Raji (cell line): ENCODE measurements around the gene PXDN.

ENCODE experiments used
- POLR2A ChIP-seq: IDR thresholded peaks from 2 replicates; pipeline ENCODE4 v1.6.1; 2011; ENCODE audit warnings: low read depth, low read length, control low read depth; ENCODE audit not compliant: insufficient read depth

Gene PXDN

DNA sequence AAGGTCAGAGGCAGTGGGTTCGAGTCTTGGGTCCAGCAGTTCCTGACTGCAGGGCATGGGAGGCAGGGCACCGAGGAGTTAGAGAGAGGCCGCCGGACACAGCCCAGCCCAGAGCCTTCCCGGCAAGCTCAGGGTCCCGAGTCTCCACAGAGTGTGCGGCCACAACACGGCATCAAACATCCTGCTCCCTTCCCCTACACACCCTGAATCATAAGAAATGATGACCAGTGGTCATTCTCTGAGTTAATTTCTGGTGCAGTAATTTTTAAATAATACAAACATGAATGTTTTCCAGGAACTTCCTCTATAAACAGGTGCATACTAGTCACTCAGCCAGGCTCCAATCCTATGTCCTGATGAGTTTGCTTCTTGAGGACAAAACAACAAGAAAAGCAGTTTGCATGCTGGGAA, 118.0 kb downstream of the PXDN start:
- TF ChIP-seq POLR2A: no peak

DNA sequence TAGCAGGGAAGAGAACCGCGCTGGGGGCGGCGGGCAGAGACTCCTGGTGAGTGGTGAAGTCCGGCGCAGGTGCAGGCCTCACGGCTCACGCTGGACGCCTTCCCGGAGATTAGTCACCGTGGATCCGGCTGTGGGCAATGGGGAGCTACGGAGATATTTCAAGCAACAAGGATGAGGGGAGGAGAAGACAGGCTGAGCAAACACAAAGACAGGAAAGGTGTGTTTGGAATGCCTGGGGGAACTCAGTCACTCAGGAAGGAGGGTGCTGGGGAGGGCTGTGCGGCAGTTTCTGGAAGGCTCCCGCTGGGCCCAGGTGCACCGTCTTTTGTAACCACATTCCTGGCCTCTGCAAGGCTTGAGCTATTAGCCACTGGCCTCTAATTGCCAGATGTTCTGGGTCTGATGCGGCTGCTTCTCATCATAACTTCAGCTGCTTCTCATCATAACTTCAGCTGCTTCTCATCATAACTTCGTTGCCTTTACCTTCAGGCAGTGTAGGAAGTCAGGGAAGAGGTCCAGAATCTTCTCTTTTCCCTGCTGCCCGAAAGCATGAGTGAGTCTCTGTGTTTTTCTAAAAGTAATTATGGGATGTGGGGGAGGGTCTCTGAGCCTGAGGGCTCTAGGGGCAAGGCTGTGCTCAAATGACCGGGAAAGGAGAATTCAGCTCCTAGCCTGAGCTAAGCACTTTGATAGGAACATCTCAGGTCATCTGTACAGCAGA, 118.9 kb downstream of the PXDN start:
- TF ChIP-seq POLR2A: no peak

DNA sequence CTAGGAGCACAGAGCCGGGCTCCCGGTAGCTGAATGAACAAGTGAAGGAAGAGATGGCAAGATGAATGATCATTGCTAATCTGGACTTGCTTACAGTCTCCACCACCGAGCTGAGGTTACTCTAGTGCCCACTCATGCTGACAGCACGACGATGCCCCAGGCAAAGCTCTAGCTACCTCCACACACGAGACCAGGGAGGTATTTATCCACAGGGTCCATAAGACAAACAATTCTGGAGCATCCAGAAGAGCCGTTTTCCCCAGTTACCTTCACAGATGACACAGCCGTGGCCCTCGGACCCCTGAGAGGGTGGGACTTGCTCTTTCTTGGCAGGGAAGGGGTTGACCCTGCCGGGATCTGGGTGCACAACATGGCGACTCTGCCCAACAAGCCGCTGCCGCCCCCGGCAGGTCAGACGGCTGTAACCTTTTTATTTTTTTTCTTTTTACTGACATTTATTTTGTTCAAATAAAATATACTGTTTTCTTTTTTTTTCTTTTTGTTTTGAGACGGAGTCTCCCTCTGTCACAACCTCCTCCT, 120.3 kb downstream of the PXDN start:
- TF ChIP-seq POLR2A: no peak

DNA sequence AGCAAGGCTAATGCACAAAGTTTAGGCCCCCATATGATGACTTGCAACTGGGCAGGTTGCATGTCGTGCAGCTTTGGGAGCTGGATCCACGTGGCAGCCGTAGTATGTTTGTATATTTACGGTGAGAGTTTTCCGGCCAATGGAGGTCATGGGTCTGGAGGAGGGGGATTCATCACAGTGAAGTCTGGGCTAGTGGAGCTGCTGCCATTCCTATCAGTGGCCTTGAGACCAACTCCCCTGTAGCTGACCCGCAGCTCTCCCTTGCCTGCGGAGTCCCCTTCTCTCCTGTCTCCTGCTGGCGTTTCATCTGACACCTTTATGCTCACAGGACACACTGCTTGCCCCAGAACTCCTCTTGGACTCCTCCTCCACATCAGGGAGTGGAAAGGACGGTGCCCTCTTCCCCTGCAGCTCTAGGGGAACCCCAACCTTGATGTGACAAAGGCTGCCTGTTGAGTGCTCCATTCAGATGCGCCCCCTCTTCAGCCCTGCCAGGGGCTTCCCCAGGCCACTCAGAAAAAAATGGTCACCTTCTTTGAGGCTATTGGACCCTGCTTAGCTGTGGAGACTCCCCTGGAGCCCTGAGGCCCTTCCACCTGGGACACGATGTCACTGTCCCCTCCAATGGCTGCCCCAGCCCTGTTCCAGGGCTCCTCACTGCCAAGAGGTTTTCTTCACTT, 121.7 kb downstream of the PXDN start:
- TF ChIP-seq POLR2A: no peak

DNA sequence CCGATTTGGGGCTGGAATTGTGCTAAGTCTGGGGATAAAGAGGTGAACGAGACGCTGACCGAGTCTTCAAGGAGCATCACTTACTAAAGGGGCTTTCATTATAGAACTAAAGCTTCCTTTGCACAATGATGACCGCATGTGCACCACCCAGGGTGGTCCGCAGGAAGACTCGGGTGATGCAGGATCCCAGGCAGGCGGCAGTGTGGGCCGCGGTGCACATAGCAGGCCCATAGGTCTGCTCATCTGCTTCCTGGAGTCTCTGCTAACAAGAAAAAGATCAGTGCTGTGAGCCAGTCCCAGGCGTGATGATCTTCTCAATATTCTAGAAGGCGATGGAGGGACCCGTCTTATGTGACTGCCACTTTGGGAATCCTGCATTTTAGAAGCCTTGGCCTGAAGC, 122.8 kb downstream of the PXDN start:
- no peak for TF ChIP-seq POLR2A

DNA sequence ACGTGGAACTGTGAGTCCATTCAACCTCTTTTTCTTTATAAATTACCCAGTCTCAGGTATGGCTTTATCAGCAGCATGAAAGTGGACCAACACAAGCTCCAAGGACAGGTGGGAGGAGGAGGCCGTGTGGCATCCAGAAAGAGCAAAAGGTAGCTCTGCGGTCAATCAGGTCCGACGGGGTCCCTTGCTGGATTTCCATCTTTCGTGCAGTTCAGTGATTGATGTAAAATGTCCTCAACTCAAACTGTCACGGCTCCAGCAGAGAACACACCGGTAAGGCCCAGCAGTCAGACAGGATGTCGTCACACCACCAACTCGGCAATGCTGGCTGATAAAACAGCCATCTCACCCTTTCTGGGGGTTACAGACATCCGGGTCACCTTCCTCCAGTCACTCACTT, 123.3 kb downstream of the PXDN start:
- no peak for TF ChIP-seq POLR2A

DNA sequence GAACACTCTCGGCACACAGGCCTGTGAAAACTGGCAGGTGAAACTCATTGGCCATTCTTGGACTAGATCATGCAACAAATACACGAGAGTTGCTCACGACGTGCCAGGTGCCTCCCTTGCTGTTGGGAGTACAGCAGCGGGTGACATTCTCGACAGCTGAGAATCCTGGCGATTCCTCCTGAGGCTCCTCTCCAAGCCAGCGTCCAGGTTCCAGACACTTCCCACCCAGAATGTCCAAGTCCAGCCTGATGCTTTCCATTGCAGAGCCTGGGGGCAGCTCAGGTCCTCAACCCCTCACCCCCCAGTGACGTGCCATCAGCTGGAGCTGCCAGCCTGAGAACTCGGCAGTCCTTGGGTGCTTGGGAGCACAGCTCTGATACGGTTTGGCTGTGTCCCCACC, 124.2 kb downstream of the PXDN start:
- TF ChIP-seq POLR2A: no peak

DNA sequence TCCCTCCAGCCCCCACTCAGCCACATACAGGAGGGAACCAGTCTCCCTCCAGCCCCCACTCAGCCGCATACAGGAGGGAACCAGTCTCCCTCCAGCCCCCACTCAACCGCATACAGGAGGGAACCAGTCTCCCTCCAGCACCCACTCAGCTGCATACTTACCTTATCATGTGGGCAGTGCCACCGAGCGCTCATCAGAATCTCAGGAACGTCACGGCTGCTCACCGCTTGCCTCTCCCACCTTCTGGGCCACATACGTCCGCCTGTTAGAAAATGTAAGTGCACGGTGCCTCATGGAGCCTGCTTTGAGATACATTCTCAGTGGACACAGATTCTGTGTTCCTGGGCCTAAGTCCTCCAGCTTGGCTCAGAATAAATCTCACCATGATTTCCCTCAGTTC, 124.8 kb downstream of the PXDN start:
- TF ChIP-seq POLR2A: no peak

DNA sequence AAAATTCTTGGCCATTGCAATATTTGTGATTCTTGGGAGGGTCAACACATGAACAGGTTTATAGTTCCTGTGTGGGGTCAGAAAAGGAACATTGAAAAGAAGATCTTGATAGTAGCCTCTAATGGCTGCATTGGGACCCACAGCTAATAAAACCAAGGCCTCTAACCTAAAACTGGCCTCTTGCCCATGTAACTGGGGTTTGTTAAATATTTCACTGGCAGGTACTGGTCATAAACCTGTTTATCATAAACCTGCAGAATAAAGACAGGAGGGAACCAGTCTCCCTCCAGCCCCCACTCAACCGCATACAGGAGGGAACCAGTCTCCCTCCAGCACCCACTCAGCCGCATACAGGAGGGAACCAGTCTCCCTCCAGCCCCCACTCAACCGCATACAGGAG, 125.3 kb downstream of the PXDN start:
- TF ChIP-seq POLR2A: no peak

DNA sequence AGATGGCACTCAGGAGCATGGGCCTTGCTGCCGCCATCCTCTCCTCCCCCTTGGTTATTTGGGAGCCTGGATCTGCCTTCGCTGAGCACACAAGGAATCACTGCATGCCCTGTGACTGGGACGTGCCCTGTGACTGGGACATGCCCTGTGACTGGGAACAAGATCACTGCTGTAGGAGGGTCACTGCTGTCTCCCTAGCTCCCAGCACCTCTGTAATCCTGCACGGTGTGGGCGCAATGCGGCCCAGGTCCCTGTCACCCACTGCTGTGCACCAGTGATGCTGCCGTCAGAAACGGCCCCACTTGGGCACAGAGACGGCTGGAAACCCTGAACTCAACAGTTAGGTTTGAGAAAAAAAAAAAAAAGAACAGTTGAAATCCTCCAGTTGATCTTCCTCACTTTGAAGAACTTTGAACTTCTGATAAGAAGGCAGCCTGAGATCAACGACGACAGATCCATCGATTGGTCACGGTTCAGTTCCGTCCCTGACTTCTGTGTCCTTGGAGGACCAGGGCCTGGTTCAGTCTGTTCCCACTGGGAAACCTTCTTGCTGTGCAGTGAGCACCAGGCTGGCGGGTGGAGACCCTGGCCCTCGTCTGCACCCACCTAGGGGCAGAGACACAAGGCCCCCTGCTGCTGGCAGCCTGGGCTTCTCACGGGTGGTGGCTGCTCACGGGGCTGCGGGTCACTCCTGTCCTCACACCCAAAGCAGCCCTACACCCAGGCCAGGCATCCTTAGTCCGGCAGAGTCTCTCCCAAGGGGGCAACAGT, 125.9 kb downstream of the PXDN start:
- TF ChIP-seq POLR2A: no peak

DNA sequence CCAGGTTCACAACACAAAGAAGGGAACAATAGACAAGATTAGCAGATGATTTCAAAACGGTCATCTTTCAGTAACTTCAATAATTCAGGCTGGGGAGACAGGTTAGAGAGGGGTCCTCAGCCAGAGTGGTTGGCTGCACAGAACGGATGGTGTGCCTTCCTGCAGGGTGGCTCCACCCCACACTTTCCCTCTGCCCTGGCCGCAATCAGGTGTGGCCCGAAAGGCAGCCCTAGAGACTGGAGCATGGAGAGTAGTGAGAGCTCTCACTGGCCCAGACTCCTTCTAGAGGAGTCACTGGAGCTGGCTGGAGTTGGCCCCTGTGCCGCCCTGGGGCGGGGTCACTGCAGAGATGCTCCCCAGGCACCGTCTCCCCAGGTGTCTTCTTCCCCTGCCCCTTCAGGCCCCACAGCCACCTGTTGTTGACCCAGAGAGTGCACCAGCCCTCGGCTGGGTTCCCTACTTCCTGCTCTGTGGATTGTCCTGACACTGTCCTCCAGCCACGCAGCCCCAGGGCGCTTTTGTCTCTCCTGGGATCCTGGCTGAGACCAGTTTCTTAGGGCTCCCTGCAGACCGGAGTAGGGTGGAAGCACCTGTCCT, 126.8 kb downstream of the PXDN start:
- TF ChIP-seq POLR2A: no peak

DNA sequence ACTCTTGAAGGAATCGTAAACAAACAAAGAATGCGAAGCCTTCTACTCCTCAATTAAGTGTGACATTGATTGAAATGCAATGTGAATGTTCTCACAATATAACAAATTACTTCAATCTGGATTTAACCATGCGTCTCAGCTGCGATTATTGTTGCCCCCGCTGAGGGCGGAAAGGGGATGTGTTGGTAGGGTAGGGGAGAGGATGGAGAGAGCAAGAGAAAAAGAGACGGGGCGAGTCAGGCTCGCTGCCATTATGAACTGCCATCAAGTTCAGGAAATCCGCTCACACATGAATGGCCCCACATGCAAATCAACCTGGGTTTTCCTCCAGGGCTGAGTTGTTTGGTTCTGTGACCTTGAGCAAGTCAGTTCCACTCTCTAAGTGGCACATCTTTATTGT, 129.8 kb downstream of the PXDN start:
- no peak for TF ChIP-seq POLR2A

DNA sequence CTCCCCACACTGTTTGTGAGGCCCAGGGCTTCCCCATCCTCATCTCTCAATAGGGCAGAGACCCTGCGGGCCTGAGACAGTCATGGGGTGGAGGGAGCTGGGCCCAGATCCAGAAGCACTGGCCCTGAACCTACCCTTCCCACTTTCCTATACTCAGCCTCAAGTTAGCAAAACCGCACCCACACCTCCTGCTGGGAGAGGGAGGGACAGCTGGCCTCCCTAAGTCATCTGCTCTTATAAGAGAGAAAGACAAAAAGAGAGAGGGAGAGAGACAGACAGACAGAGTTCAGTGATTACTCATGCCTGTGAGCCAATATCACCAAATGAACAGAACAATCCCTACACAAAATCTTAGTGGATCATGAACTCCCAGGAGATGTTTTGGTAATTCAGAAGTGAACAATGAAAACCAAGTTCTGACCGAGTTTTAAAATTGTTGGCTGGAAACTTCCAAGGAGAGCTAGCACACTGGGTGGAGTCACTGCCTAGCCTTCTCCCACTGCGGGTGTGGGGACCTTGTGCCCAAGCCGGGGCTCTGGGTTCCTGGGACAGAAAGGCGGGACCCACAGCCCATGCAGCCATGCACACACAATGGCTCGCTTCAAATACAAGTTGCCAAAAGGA, 130.5 kb downstream of the PXDN start:
- no peak for TF ChIP-seq POLR2A

DNA sequence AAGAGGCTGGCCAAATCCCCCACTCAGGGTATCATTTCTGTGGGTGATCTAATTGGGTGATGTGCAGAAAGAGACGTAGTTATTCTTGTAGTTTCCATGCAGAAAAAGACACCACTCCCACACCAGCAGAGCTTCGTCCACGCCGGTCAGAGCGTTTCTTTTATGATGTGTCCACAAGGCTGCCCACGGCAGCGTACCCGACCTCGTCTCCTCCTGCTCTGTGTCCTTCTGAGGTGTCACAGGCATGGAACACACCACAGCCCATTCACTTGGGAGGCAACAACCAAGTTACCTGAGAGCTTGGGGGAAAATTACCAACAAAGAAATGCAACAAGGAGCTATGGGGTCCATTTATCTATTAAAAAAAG, 131.3 kb downstream of the PXDN start:
- TF ChIP-seq POLR2A: no peak
